GM18909 (cell line): ENCODE data around the gene CCL24.

ENCODE experiments used
- ATAC-seq: cut with Tn5 transposase; IDR thresholded peaks from one replicate; pipeline ENCODE4 v1.9.1; 2021; ENCODE audit warnings: mild to moderate bottlenecking; ENCODE audit not compliant: unreplicated experiment, poor library complexity

CCL24 gene

GRCh38 chr7:75823198-75823910 lies 9.7 kb upstream of the CCL24 start:
- no peak for ATAC-seq

- no peak for ATAC-seq
These were observed 7.1 kb upstream of the CCL24 start for GRCh38 chr7:75820688-75821087.

- no peak for ATAC-seq
These were observed 6.1 kb upstream of the CCL24 start for GRCh38 chr7:75819711-75820110.

- no peak for ATAC-seq
These were observed 4.9 kb upstream of the CCL24 start for GRCh38 chr7:75818472-75818871.

GRCh38 chr7:75817116-75817515 lies 3.5 kb upstream of the CCL24 start:
- no peak for ATAC-seq

GRCh38 chr7:75815418-75816064 lies 1.9 kb upstream of the CCL24 start:
- ATAC-seq, result no peak

GRCh38 chr7:75814407-75814947 lies 871 bp upstream of the CCL24 start:
- no peak for ATAC-seq

- no peak for ATAC-seq
These were observed 522 bp downstream of the CCL24 start for GRCh38 chr7:75813084-75813483.

GRCh38 chr7:75811894-75812678 lies 1.5 kb downstream of the CCL24 start:
- no peak for ATAC-seq

- no peak for ATAC-seq
These were observed 4.2 kb downstream of the CCL24 start for GRCh38 chr7:75809396-75809795.

GRCh38 chr7:75808106-75808505 lies 5.5 kb downstream of the CCL24 start:
- ATAC-seq, result no peak

- no peak for ATAC-seq
These were observed 6.2 kb downstream of the CCL24 start for GRCh38 chr7:75807452-75807851.

GRCh38 chr7:75806560-75807307 lies 6.9 kb downstream of the CCL24 start:
- no peak for ATAC-seq

GRCh38 chr7:75804705-75805104 lies 8.9 kb downstream of the CCL24 start:
- ATAC-seq, result no peak

- no peak for ATAC-seq
These were observed 9.6 kb downstream of the CCL24 start for GRCh38 chr7:75804004-75804403.

- ATAC-seq, result no peak
These were observed 11.1 kb downstream of the CCL24 start for GRCh38 chr7:75802552-75802821.

GRCh38 chr7:75798770-75799169 lies 14.8 kb downstream of the CCL24 start:
- ATAC-seq, result no peak

- ATAC-seq, result no peak
These were observed 17.2 kb downstream of the CCL24 start for GRCh38 chr7:75796420-75796819.

- ATAC-seq, result no peak
These were observed 17.7 kb downstream of the CCL24 start for GRCh38 chr7:75795831-75796285.

GRCh38 chr7:75793676-75794075 lies 19.9 kb downstream of the CCL24 start:
- ATAC-seq, result no peak
